ENCODE data around the gene S100P.

Gene S100P

DNA sequence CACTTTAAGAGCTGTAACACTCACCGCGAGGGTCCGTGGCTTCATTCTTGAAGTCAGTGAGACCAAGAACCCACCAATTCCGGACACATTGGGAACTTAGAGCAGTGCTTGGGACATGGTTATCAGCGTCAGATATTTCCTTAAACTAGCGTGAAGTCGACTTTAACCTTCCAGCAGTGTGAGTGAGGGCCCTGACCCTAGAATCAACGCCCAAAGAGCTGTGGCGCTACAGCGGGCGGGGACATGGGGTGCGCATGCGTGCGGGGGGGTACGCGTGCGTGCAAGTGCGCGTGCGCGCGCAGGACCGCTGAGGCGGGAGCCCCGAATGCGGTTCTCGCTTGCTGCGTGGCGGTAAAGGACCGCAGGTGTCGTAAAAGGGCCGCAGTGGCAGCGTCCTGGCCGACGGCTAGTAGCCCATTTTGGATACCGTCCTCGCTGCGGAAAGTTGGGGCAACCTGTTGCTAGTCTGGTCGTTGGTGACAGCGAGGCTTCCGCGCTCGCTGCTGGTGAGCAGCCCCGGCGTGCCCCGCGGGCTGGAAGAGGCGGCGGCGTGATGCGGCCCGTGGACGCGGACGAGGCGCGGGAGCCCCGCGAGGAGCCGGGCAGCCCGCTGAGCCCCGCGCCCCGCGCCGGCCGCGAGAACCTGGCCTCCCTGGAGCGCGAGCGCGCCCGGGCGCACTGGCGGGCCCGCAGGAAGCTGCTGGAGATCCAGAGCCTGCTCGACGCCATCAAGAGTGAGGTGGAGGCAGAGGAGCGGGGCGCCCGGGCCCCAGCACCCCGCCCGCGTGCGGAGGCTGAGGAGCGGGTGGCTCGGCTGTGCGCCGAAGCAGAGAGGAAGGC lies 19.8 kb upstream of the S100P start:
- peak; percentile 90 for DNase-seq

DNA sequence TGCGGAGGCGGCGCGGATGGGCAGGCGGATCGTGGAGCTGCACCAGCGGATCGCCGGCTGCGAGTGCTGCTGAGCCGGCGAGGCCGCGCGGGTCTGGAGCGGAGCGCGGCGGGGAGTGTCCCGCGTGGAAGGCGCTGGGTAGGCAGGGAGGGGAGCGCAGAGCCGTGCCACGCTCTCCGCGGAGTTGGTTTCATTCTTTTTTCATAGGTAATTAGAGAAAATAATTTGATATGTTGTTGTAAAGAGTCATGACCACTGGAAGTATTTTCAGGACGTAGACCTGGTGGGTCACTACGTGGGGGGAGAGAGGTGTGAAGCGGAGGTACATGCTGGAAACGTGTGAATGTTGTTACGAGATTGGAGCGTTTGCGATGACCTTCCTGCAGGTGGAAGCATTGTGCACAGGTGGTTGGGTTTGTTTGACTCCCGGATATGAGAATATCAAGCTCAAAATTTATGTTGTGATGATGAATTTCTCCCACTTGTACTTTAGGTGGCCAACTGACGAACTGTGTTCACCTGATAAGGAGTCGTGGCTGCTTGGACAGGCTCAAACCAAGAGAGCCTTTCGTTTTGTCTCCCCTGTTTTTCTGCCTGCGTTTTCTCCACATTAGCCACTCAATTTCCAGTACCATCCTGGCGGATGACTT lies 19.1 kb upstream of the S100P start:
- peak; percentile 33 for DNase-seq

DNA sequence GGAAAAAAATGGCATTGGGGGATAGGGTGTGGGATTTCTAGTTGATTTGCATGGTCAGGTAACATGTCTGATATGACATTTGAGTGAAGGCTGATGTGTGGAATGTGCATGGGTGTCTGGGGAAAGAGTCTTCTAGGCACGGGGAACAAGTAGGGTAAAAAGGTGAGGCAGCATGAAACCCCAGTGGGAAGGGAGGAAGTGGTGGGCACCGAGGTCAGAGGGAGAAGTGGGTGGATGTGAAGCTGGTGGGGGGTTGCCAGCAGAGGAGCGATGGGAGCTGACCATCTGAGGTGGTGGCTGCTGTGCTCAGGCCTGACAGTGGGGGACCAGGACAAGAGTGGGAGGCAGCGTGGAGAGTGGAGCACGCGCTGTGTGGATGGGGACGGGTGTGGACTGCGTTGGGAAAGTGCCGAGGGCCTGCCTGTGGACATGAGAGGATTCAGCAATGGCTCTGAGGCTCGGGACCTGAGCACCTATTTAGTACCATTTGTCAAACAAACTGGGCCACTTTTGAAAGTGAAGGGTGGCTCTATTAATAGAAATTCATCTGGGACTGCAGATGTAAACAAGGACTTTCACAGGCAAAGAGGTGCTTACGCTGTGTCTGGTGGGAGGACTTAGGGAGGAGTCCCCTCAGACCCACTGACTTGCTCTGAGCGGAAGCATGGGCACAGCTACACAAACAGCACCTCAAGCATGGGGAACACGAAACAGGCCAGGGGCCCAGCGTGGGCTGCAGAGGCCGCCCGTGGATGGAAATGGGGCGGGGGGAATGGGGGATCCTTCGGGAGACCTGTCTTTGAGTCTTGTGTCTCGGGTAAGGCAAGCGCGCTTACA lies 16.7 kb upstream of the S100P start:
- no peak for DNase-seq

DNA sequence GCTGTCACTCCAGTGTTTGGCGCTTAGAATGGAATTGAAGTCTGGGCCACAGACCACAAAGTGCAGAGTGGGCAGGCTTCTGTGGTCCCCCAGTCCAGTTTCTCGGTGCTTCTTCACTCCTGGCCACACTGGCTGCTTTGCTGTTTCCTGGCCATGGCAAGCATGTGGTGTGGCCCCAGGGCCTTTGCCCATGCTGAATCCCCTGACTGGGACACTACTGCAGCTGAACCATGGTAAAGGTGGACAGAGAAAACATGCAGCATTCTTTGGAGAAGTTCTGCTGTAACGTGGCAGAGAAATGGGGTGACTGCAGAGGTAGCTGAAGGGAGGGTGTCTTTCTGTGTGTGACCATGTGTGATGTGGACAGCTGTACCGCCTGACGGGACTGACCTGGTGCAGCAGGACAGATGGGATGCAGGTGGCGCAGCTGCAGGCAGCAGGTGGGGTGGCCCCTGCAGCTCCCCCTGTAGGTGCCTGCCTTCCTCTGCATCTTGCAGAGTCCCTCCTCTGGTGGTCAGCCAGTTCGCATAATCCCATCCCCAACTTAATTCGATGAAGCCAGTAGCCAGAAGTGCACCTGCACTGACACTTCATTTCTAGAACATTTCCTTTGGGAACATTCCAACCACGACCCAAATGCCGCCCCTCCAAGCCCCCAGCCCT lies 13.2 kb upstream of the S100P start:
- no peak for DNase-seq

DNA sequence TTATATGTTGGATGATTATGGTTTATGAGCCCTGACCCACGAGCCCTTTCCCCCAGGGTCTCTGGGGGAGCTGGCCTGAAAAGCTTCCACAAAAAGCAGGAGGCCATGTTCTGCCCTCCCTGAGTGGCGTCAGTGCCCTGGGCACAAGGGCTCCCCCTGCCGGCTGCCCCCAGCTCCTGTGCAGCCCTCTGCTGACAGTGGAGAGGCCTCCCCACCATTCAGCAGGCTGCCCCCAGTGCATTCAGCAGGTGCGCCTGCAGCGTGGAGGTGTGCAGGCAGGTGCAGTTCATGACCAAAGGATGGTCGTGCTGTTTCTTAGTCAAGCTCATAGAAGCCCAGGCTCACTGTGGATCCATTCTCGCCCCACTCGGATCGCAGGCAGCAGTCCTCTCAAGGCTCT lies 12.5 kb upstream of the S100P start:
- no peak for DNase-seq

DNA sequence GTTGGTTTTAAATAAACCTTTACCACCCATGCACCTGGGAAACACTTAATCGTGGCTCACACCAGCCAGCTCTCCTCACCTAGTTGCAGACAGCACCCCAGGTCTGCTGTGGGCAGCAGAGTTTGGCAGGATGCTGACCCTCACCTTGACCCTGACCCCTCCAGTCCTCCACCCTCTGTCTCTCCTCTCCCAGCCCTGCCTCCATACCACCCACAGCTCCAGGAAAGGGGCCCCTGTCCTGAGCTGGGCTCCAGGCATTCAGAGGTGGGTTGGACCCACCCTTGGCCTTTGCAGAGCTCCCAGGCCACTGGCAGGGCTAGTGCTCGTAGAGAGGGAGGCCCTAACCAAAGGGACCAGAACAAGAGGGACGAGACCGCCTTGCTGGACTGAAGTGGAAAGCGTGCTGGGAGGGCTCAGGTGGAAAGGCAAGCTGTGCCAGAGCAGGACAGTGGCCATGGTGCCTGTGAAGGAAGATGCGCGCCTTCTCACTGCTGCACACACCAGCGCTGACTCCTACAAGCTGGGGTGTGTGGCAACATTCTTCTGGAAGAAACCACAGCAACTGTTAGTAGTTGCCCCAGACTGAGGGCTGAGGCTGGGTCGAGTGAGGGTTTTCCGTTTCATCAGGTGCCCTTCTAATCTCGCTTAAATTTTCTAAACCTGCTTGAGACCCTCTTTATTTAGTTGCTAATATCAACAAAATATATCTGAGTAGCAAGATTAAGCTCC lies 10.7 kb upstream of the S100P start:
- DNase-seq = no peak

DNA sequence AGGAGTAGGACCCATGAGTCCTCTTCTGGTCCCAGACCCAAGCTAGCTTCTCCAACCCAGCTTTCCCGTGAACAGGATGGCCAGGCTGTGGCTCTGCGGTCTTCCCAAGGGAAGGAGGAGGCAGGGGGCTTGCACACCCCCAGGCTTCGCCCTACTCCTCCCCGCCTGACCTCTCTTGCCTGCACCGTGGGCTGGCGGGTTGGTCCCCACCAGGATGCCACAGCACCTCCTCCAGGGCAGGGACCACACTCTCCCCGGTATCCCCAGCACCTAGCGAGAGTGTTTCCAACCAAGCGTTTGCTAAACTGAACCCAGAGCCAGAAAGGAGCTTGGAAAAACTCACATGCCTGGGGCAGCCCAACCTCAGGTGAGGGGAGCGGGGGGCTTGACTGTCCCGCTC lies 9.0 kb upstream of the S100P start:
- DNase-seq = no peak

DNA sequence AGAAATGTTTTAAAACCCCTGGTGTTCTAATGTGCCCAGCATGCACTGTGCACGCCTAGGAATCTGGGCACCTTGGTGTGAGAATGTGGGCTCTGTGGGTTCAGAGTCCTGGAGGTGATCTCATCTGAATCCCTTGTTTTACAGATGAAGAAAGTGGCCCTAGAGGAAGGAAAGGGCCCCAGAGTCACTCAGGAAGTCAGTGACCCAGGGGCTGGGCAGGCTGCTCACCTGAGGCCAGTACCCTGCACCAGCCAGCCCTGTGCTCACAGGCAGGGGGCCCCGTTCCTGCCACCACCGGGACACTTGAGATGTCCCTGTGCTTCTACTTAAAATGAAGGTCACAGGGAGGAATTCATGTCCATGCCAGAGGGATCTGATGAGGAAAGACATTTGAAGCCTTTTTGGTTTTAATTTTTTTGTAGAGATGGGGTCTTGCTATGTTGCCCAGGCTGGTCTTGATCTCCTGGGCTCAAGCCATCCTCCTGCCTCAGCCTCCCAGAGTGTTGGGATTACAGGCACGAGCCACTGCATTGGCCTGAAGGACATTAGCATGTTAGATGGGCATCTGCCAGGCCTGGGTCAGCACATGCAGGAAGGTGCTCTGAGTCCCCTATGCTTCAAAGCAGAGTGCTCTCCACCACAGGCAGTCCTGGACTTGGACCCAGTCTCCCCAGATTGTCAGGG lies 7.4 kb upstream of the S100P start:
- no peak for DNase-seq

DNA sequence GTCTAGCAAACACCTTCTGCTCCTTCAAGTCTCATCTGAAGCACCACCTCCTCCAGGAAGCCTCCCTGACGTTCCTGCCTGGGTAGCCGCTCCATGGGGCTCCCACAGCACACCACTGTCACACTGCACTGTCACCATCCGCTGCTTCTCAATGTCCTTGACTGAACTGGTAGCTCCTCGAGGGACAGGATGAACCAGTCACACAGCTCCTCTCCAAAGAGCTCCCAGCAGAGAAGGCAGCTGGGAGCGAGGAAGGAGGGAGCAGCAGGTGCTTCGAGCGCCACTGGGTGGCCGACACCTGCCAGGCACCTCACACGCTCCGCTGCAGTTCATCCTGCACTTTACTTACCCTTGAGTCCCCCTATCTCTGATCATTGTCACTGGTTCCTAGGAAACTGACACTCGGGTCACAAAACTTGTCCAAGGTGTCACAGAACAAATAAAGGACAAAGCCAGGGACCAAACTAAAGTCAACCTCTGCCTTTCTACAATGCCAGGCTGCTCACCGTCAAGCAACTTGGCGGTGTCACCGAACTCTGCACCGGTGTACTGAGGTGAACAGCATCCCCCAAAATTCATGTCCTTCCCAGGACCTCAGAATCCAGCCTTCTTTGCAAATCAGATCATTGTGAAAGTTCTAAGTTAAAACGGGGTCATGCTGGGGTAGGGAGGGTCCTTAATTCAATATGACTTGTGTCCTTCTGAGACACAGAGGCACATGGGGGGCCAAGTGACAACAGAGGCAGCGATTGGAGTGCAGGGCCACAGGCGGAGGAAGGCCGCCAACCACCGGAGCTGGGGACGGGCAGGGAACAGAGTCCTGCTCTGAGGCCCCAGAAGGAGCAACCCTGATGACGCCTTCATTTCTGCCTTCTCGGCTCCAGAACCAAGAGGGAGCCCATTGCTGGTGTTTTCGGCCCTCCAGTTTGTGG lies 5.5 kb upstream of the S100P start:
- no peak for DNase-seq

DNA sequence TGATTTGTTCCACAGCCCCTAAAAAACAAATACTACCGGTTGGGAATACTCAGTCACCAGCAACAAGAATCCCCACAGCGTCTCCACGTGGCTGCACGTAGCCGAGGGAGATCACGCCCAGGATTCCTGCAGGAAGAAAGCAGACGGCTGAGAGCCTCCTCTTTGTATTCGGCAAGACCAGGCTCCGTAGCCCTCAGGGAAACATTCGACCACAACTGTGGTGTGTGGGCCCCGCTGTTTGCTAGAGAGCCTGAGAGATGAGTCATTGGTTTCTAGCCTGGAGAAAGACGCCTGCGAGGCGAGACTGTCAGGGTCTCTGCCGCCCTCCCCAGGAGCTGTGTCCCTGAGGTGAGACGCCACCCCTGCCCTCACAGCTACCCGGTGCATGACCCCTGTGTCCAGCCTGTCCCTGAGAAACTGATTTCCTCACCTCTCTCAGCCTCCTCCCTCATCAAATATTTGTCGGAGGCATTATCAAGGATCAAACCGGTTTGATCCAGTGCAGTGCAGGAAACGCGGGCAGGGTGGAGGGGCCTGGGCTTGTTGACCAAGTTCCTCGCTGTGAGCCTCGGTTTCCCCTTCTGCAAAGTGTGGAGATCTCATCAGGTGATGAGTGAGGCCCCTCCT lies 4.7 kb upstream of the S100P start:
- peak; percentile 44 for DNase-seq

DNA sequence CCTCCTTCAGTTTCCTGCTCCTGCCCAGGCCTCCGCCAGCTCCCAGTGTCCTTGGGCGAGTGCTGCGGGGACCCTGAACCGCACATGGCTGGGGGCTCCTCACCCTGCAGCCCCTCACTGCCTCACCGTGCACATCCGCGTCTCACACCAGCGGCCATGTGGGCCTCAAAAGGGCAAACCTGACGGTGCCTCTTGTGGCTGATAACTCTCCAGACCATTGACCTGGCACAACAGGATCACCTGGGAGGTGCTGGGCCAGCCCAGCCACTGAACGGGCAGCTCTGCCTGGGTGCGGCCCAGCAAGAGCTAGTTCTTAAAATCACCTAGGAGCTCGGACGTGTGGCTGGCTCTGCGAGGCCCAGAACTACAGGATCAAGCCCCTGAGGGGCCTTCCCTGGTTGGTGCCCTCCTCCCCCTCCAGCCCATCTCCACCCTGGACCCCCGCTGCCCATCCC lies 4.1 kb upstream of the S100P start:
- DNase-seq = no peak

DNA sequence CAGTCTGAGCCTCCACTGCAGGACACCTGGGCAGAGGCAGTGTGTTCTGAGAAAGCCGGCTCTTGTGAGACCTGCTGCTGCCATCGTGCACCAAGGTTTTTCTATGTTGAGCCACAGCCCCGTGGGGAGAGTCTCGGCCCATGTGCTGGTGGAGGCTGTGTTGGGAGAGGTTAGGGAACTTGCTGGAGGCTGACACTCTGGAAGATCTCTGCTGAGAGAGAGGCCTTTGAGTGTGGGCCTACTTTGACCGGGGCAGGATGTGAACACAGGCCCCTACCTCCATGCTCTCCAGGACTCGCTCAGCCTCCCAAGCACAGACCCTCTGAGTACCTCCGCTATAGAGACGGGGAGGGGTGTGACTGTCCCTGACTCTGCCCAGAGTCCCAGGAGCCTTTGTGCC lies 1.3 kb upstream of the S100P start:
- DNase-seq = no peak

DNA sequence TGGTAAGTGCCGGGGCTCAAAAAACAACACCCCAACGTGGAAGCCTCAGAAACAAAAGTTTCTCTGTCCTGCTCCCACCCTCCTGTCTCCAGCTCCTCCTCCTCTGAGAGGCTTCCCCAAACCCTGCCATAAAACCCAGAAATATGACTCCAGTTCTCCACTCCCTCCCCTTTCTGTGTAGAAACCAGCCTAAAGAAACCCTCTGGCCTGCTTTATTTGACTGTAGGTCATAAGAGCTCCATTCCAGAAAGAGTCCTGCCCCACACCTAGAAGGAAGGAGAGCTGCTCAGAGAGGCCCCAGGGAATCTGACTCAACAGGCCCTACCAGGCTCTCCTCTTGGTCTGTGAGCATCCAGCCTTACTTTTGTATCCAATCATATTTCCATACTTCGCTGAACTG lies 872 bp upstream of the S100P start:
- DNase-seq = no peak

DNA sequence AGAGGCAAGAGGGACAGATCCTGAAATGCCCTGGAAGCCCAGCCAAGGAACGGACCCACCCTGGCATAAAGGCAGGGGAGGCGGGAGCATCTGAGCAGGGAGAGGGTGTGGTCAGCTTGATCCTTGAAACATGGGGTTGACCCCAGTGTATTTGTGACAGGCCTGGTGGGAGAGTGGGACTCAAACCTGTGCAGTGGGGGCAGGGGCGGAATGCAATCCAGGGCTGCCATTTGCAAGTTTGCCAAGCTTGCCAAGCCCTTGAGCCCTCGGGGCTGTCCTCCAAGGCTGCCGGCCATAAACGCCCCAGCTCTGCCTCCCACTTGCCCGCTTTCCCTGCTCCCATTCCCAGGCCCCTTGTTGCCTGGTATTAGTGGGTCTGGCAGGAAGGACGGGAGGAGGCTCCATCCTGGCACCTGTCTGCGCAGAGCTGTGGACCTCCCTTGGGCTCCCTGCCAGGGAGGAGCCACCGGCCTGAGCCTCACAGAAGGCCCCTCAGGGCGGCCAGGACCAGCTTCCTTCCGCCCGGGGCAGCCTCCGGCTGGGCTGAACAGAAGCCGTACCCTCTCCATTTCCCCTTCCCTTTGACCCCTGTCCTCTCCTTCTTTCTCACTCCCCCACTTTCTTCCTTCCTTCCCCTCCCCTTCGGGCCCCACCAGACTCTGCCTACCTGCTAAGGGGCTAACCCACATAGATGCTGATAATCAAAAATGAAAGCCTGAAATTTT lies 661 bp downstream of the S100P start:
- peak; percentile 12 for DNase-seq

DNA sequence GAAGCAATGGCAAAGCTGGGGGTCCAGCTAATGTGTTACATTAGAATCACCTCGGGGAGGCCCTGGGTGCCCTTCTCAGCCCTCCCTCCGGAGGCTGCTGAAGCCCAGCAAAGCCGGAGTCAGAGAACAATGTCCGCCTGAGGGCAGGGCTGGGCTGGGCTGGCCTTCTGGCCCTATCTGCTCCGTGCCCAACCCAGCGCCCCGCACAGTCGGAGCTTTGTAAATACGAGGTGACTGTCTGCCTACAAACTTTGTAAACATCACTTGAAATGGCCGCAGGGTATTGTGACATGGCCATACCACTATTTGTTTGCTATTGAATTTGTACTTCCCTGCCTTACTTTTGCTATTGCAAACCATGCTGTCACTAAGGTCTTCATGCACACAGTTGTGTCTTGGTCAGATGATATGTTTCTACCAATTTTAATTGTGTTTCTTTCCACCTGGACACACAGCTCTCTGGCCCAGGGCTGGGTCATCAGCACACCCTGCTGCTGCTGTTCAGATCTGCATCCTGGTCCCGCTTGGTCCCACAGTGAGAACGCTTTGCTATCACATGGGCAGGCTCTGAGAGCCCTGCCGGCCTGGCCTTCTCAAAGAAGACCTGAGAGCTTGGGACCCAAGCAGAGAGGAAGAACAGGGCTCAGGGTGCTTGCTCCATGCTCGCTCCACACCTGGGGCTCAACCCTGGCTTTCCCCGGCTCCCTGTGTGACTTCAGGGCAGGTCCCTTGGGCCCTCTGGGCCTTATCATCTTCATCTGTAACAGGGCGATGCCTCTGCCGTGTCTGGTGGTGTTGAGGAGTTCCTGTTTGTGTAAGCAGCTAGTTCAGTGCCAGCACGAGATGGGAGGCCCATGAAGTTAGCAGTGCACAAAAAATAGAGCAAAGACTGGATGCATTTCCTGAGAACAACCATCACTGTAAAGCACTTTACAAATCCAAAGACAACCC lies 2.3 kb downstream of the S100P start:
- DNase-seq = no peak

DNA sequence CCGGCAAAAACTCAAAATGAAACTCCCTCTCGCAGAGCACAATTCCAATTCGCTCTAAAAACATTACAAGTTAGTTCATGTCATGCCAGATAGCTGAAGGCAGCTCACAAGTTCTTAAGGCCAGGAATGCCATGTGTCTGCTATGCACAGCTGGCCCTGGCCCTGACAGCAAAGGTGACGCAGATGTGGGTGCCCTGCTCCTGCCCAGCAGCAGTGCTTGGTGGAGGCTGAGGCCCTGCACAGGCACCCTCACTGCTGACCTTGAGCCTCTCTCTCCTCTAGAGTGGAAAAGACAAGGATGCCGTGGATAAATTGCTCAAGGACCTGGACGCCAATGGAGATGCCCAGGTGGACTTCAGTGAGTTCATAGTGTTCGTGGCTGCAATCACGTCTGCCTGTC lies 2.9 kb downstream of the S100P start:
- DNase-seq = no peak

DNA sequence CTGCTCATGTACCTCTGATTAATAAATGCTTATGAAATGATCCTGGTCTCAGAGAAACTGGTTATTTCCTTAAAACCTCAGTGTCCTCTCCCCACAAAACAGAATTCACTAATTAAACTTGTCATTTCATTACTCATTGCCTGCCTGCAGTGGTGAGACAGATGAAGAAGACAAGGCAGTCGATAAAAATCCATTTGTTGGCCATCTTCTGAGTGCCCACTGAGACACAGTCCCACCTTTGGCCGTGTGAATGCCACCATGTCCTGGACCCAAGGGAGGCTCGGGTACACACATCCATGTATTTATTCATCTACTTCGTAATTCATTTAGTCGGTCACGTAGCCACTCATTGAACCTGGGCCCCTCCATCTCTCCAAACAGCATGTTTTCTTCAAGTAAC lies 3.5 kb downstream of the S100P start:
- DNase-seq = no peak

DNA sequence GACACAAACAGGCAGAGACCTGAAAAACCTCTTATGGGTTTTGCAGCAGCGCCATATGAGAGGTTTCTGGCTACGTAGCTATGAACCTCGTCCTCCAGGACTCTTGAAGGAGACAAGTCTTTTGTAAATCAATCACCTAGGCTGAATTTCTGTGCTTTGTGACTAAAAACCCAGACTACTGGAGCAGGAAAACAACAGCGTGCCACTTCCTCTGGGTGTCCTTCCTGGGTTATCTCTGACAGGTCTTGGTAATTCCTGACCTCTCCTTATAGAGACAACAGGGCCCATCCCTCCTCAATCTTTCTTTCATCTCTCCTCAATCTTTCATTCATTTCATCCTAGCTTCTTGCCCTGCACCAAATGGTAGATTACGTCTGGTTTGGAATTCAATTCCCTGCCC lies 5.7 kb downstream of the S100P start:
- DNase-seq = no peak
